Stomach (tissue), 9 donors: Measurements from ENCODE around the gene DDX60. TPM values are rescaled to one million over a fixed set of nuclear protein-coding genes. Genes with fewer than 3 reads are reported as not detected.

Experiments
- DNase-seq, 2 donors: peaks; one replicate each; pipeline versions ENCODE4 v3.0.0 to v3.0.0-alpha.2; 2013 to 2019
- H3K27ac ChIP-seq, 5 donors: fragments of 200-600 bp in 4 of 5; sonication (generic) in 4 of 5; one replicate each; pipeline ENCODE4 v1.5.1; 2013 to 2019; ENCODE audit warnings: mild to moderate bottlenecking in 1 of 5, moderate library complexity in 1 of 5
- H3K27me3 ChIP-seq, 3 donors: fragments of 200-600 bp; sonication (generic); one replicate each; pipeline ENCODE4 v1.5.1; 2017 to 2019; ENCODE audit warnings: mixed run types in 1 of 3
- H3K36me3 ChIP-seq, 4 donors: fragments of 200-600 bp; sonication (generic); 1 replicate in 3 of 4; 2 replicates in 1 of 4; pipeline ENCODE4 v1.5.1; 2016 to 2019
- H3K4me1 ChIP-seq, 4 donors: fragments of 200-600 bp; sonication (generic); one replicate each; pipeline ENCODE4 v1.5.1; 2016 to 2019
- H3K4me3 ChIP-seq, 4 donors: fragments of 200-600 bp; sonication (generic) in 3 of 4; one replicate each; pipeline ENCODE4 v1.5.1; 2016 to 2019; ENCODE audit warnings: mild to moderate bottlenecking in 1 of 4
- H3K9me3 ChIP-seq, 4 donors: fragments of 200-600 bp; sonication (generic); one replicate each; pipeline ENCODE4 v1.5.1; 2016 to 2019
- EP300 ChIP-seq: sonication (generic); formaldehyde crosslinking; IDR thresholded peaks from one replicate; pipeline ENCODE4 v1.6.1; 2017; ENCODE audit warnings: antibody characterized with exemption
- POLR2A ChIP-seq, 4 donors: fragments of 450-650 bp; IDR thresholded peaks; one replicate each; pipeline ENCODE4 v1.6.1; 2016; ENCODE audit warnings: antibody characterized with exemption in 4 of 4, control low read depth in 2 of 4, mild to moderate bottlenecking in 1 of 4, moderate library complexity in 1 of 4
- POLR2AphosphoS5 ChIP-seq, 3 donors: sonication (generic); formaldehyde crosslinking; IDR thresholded peaks; one replicate each; pipeline ENCODE4 v1.6.1; 2016; ENCODE audit warnings: antibody characterized with exemption in 3 of 3
- WGBS, 5 donors: extraction: QIAGEN DNeasy Blood & Tissue Kit in 3 of 5; methylation state at CpG; one replicate each; pipeline versions ENCODE4 v1.1.5 to v1.1.7; 2013 to 2018; 5-methylcytosine and 5-hydroxymethylcytosine counted together
- intact Hi-C: fragments of 100-400 bp; cut with DNase I; formaldehyde crosslinking; loops from one replicate; pipeline ENCODE4 v1.15.1; 2023; ENCODE audit warnings: low total_unique reads
- polyA plus RNA-seq, 3 donors: library from polyadenylated mRNA; stranded (reverse); fragments of 200-250 nt; gene quantifications; one replicate each; pipeline ENCODE4 v1.2.3, GENCODE V29; 2013
- total RNA-seq, 5 donors: library from RNA; depleted of rRNA; stranded (reverse); fragments of >200 nt; gene quantifications; one replicate each; pipeline versions ENCODE4 v1.1.0 to v1.2.3, GENCODE V29; 2014 to 2016
- TF ChIP-seq, protein P1 (sequence below), 7 experiments: fragments of 450-650 bp in 4 of 7; fragments of 200-600 bp in 3 of 7; sonication (generic) in 3 of 7; IDR thresholded peaks; one replicate each; pipeline ENCODE4 v1.5.1; 2016 to 2019; ENCODE audit warnings: antibody characterized with exemption in 7 of 7, control low read depth in 2 of 7, mild to moderate bottlenecking in 1 of 7
- donor health status: healthy with polysubstance abuse.
- donor health status: Bipolar disorder and iron deficiency.
- donor health status: healthy.

The DDX60 gene
- total and polyA plus RNA-seq, 8 donors = 2.3 to 60.6 (median 8.9) TPM

DNA sequence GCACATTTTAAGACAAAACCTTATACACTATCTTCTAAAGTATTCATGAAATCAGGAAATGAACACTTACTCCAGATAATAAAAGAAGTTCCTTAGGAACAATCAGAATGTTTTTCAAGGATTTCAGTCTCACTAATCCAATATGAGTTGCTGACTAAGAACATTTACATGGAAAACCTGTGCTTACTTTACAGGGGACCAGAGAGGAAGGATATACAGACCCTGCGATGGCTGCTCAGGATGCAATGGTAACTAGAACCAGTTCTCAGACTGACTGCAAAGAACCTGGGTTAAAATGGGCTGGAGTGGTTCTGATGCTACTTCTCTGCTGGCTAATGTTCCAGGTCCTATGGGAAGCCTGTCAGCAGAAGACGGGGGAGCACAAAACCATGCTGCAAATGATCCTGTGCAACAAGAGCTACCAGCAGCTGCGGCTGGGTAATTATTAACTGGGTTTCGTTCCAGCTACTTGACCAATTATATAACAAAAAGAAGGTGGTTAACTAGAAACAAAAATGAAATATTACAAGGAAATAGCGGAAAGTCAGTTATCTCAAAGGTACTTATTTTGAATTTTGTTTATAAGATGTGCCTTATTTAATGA lies 140.9 kb downstream of the DDX60 start:
- H3K27ac ChIP-seq = no peak overlapping the region
- peaks cover 4 to 62% (median 38%) of the 10 kb centered on the region in 4 donors for H3K36me3 ChIP-seq
- peak in 1 of 2 donors; percentile 56 for DNase-seq
- no peak for TF ChIP-seq POLR2AphosphoS5 (IDR thresholded peaks at IDR 0.05)
- no peak for TF ChIP-seq EP300
- TF ChIP-seq POLR2A (IDR thresholded peaks at IDR 0.05) = no peak
- TF ChIP-seq, protein P1, sequence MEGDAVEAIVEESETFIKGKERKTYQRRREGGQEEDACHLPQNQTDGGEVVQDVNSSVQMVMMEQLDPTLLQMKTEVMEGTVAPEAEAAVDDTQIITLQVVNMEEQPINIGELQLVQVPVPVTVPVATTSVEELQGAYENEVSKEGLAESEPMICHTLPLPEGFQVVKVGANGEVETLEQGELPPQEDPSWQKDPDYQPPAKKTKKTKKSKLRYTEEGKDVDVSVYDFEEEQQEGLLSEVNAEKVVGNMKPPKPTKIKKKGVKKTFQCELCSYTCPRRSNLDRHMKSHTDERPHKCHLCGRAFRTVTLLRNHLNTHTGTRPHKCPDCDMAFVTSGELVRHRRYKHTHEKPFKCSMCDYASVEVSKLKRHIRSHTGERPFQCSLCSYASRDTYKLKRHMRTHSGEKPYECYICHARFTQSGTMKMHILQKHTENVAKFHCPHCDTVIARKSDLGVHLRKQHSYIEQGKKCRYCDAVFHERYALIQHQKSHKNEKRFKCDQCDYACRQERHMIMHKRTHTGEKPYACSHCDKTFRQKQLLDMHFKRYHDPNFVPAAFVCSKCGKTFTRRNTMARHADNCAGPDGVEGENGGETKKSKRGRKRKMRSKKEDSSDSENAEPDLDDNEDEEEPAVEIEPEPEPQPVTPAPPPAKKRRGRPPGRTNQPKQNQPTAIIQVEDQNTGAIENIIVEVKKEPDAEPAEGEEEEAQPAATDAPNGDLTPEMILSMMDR (IDR thresholded peaks at IDR 0.05) = no peak
- WGBS, 5 donors = 73 to 78% (median 76%) methylated on average over 5 of the region's 5 CpGs
- H3K27me3 ChIP-seq = no peaks in the 10 kb centered on the region
- peaks cover 0 to 4% (median 0%) of the 10 kb centered on the region in 4 donors for H3K4me1 ChIP-seq
- intact Hi-C loops = no loop called here
- H3K4me3 ChIP-seq = no peak overlapping the region
- H3K9me3 ChIP-seq = no peaks in the 10 kb centered on the region

DNA sequence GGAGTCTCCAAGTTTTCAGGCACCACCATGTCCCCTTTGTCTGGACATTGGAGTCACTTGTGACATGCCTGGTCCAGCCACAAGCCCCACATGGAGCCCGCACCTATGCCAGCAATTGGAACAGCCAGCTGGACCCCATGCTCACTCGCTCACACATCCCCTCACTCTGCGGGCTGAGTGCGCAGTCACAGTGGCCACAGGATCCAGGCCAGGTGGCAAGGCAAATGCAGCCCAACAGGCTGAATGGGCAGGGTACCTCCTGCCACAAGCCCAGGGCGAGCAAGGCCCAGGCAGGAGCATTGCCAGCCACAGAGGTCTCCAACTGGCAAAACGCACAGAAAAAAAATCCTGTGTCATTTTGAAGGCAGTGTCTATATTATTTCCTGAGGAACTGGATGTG lies 144.2 kb downstream of the DDX60 start:
- TF ChIP-seq EP300 (no peak), POLR2AphosphoS5 (IDR thresholded peaks at IDR 0.05) (no peak), POLR2A (IDR thresholded peaks at IDR 0.05) (no peak)
- TF ChIP-seq, protein P1 (IDR thresholded peaks at IDR 0.05) = no peak
- H3K27me3 ChIP-seq = no peaks in the 10 kb centered on the region
- H3K4me3 ChIP-seq = no peak overlapping the region
- H3K9me3 ChIP-seq = no peaks in the 10 kb centered on the region
- peaks cover 0 to 52% (median 24%) of the 10 kb centered on the region in 4 donors for H3K36me3 ChIP-seq
- no peak overlapping the region for H3K27ac ChIP-seq
- peaks cover 0 to 4% (median 0%) of the 10 kb centered on the region in 4 donors for H3K4me1 ChIP-seq
- DNase-seq = no peak
- 92 to 97% (median 93%) methylated on average over 6 of the region's 6 CpGs for WGBS, 5 donors
- intact Hi-C loops = no loop called here

DNA sequence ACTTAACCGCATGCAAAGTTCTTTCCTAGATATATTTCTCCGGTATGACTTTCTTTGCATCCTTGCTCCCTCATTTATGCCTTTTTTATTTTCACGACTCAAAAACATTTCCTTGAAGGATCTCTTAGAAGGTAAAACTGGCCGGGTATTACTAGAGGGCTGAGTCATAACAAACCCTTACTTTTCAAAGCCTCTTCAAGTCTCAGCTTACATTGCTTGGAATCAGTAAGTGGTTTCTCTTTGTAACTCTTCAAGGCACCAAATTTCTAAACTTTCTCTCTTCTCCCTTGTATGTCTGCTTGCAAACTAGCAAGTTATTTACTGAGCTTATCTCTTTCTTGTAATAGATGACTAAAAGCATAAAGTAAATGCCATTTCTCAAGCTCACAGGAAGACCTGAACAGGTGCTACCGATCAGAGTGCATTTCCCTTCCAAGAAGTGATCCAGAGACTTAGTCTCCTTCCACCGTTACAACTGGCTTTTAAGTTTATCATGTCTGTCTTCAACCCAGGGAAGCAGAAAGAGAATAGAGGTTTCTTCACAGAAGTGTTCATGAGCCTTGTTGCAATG lies 150.8 kb downstream of the DDX60 start:
- WGBS, 5 donors = 38 to 49% (median 42%) methylated on average over 6 of the region's 6 CpGs

More for the DNA sequence above, 150.8 kb downstream of the DDX60 start:
- Histone ChIP-seq H3K4me1 (peaks cover 10 to 48% (median 24%) of the 10 kb centered on the region in 4 donors), H3K4me3 (no peak overlapping the region), H3K9me3 (no peaks in the 10 kb centered on the region), H3K36me3 (peaks cover 0 to 31% (median 9%) of the 10 kb centered on the region in 4 donors), H3K27ac (peak overlapping the region; percentile 0 to 69 (median 45)), H3K27me3 (no peaks in the 10 kb centered on the region)
- TF ChIP-seq EP300 = no peak
- TF ChIP-seq POLR2AphosphoS5 (IDR thresholded peaks at IDR 0.05) = peak in 1 of 3 donors; percentile 35
- intact Hi-C loops = no loop called here
- DNase-seq = peak in 1 of 2 donors; percentile 34

Other genes with a start within 250 kb of the DDX60 start
- gene ANXA10, start 226.2 kb downstream of the DDX60 start, total RNA-seq = 100 to 1,000 TPM in 3 of 5 donors, 10 to 100 TPM in 1, not detected in 1; 49.6 to 721 (median 223) TPM
- gene ANXA10, start 226.2 kb downstream of the DDX60 start, polyA plus RNA-seq = 100 to 1,000 TPM in 2 of 3 donors, 10 to 100 TPM in 1; 58.2 to 669 (median 368) TPM
- gene DDX60L, start 161.7 kb upstream of the DDX60 start, total RNA-seq = 10 to 100 TPM; 14.6 to 44.4 (median 23.0) TPM
- 10 to 100 TPM in 1 of 3 donors, 1 to 10 TPM in 2; 4.2 to 13.1 (median 6.2) TPM for gene DDX60L, start 161.7 kb upstream of the DDX60 start, polyA plus RNA-seq
- 100 to 1,000 TPM; 204 to 984 (median 301) TPM for gene PALLD, start 178.3 kb upstream of the DDX60 start, total RNA-seq
- 100 to 1,000 TPM in 1 of 3 donors, 10 to 100 TPM in 2; 75.9 to 105 (median 85.8) TPM for gene PALLD, start 178.3 kb upstream of the DDX60 start, polyA plus RNA-seq